Endothelial cell of umbilical vein (primary cell): ENCODE results near the gene SLC2A4. TPM values are rescaled to one million over a fixed set of nuclear protein-coding genes. Genes with fewer than 3 reads are reported as not detected.

Source experiments
- BruUV-seq: library from RNA; stranded (reverse); fragments of 400-500 nt; replicated peaks from 2 replicates; lab custom pipeline; 2021; lab: Mats Ljungman, UMichigan
- CTCF ChIA-PET: fragments of 300-600, 350-600 bp; sonication (Branson Sonifier 250); formaldehyde crosslinking; loops from one replicate; lab custom pipeline; 2021; ENCODE audit warnings: antibody characterized with exemption, inconsistent platforms; lab: Charles Lee
- POLR2A ChIA-PET: fragments of 300-600, 350-600 bp; sonication (Branson Sonifier 250); formaldehyde crosslinking; loops from one replicate; lab custom pipeline; 2021; ENCODE audit warnings: antibody characterized with exemption, inconsistent platforms; lab: Charles Lee
- DNase-seq: peaks from one replicate; pipeline ENCODE4 v3.0.0-alpha.2; 2011; ENCODE audit warnings: low read depth, low spot score
- FAIRE-seq: peaks from 2 replicates; lab custom pipeline; 2011; peaks lifted over from hg19 to GRCh38; lab: Jason Lieb, UNC
- H2AFZ ChIP-seq: 2 replicates; pipeline ENCODE4 v1.6.0; 2012; ENCODE audit warnings: low read depth, low read length, control low read depth, inconsistent platforms
- H3K27ac ChIP-seq: 2 replicates; pipeline ENCODE4 v1.5.1; 2011; ENCODE audit warnings: low read depth, mild to moderate bottlenecking, control low read depth, low read length, moderate library complexity; ENCODE audit not compliant: insufficient read depth
- H3K27me3 ChIP-seq, 2 experiments: 2 replicates each; pipeline versions ENCODE4 v1.6.0 to v1.6.1; 2011; ENCODE audit warnings: low read length in 2 of 2, mixed read lengths in 1 of 2; ENCODE audit not compliant: control insufficient read depth in 2 of 2, insufficient read depth in 2 of 2
- H3K36me3 ChIP-seq, 2 experiments: 2 replicates in 1 of 2; 3 replicates in 1 of 2; pipeline ENCODE4 v1.5.1; 2011; ENCODE audit warnings: low read length in 2 of 2, mild to moderate bottlenecking in 1 of 2, moderate library complexity in 1 of 2; ENCODE audit not compliant: control insufficient read depth in 2 of 2, insufficient read depth in 2 of 2; ENCODE audit errors: extremely low read depth in 1 of 2
- H3K4me1 ChIP-seq: 3 replicates; pipeline ENCODE4 v1.5.1; 2011; ENCODE audit warnings: mild to moderate bottlenecking, low read length; ENCODE audit not compliant: control insufficient read depth, insufficient read depth; ENCODE audit errors: extremely low read depth
- H3K4me2 ChIP-seq: 2 replicates; pipeline ENCODE4 v1.6.1; 2011; ENCODE audit warnings: low read length, control low read depth, mixed read lengths; ENCODE audit not compliant: insufficient read depth
- H3K4me3 ChIP-seq, 3 experiments: fragments of 200-600 bp in 1 of 3; sonication (generic), shearing (Covaris generic) in 1 of 3; replicated peaks in 1 of 3; 2 replicates each; pipeline ENCODE4 v1.5.1; 2011 to 2016; ENCODE audit warnings: control low read depth in 3 of 3, low read length in 3 of 3, mild to moderate bottlenecking in 2 of 3, inconsistent platforms in 1 of 3, low read depth in 1 of 3, moderate library complexity in 1 of 3; ENCODE audit not compliant: insufficient read depth in 1 of 3
- H3K79me2 ChIP-seq: 2 replicates; pipeline ENCODE4 v1.6.0; 2012; ENCODE audit warnings: low read length, inconsistent platforms; ENCODE audit not compliant: control insufficient read depth, insufficient read depth
- H3K9ac ChIP-seq: replicated peaks from 2 replicates; pipeline ENCODE3; 2011; ENCODE audit warnings: low read length, control low read depth; ENCODE audit not compliant: insufficient read depth; ENCODE audit errors: extremely low read depth
- H3K9me1 ChIP-seq: replicated peaks from 3 replicates; pipeline ENCODE4 v1.6.0; 2011; ENCODE audit warnings: mild to moderate bottlenecking, low read length; ENCODE audit not compliant: control insufficient read depth, insufficient read depth; ENCODE audit errors: extremely low read depth
- H3K9me3 ChIP-seq: replicated peaks from 2 replicates; pipeline ENCODE4 v1.5.1; 2012; ENCODE audit warnings: low read length, inconsistent platforms; ENCODE audit not compliant: control insufficient read depth, insufficient read depth
- H4K20me1 ChIP-seq: replicated peaks from 2 replicates; pipeline ENCODE3; 2011; ENCODE audit warnings: mild to moderate bottlenecking, low read length; ENCODE audit not compliant: control insufficient read depth, insufficient read depth; ENCODE audit errors: extremely low read depth
- EZH2 ChIP-seq: IDR thresholded peaks from 2 replicates; pipeline ENCODE4 v1.6.1; 2012; ENCODE audit warnings: borderline replicate concordance, low read depth, mild to moderate bottlenecking, moderate library complexity, low read length, inconsistent platforms; ENCODE audit not compliant: severe bottlenecking
- FOS ChIP-seq: IDR thresholded peaks from 2 replicates; pipeline ENCODE4 v1.6.1; 2011; ENCODE audit warnings: mild to moderate bottlenecking, low read length, moderate library complexity, borderline replicate concordance; ENCODE audit not compliant: insufficient read depth
- JUN ChIP-seq: IDR thresholded peaks from 2 replicates; pipeline ENCODE4 v1.6.1; 2011; ENCODE audit warnings: borderline replicate concordance, low read depth; ENCODE audit not compliant: insufficient read length, insufficient read depth
- MAX ChIP-seq: IDR thresholded peaks from 2 replicates; pipeline ENCODE4 v1.6.1; 2011; ENCODE audit not compliant: insufficient read depth, insufficient read length
- MYC ChIP-seq: IDR thresholded peaks from one replicate; pipeline ENCODE4 v1.6.1; 2011; ENCODE audit warnings: mild to moderate bottlenecking, low read depth, low read length
- POLR2A ChIP-seq: IDR thresholded peaks from 2 replicates; pipeline ENCODE4 v1.6.1; 2012; ENCODE audit warnings: low read depth, mild to moderate bottlenecking, control low read depth, low read length
- POLR2AphosphoS5 ChIP-seq: IDR thresholded peaks from 2 replicates; pipeline ENCODE4 v1.6.1; 2012; ENCODE audit warnings: low read depth, mild to moderate bottlenecking, control low read depth, low read length, moderate library complexity; ENCODE audit not compliant: insufficient read depth
- dilution Hi-C: fragments of 300-500 bp; cut with MboI; formaldehyde crosslinking; loops from one replicate; pipeline ENCODE4 v1.15.0; 2019; ENCODE audit warnings: low sequenced_read_pairs; ENCODE audit not compliant: extremely low pct_ligation_motif_present
- intact Hi-C: fragments of 100-400 bp; cut with micrococcal nuclease; formaldehyde crosslinking; loops from one replicate; pipeline ENCODE4 v1.10.0; 2022
- polyA plus RNA-seq, 4 experiments: library from polyadenylated mRNA; depleted of rRNA in 3 of 4; stranded (reverse) in 3 of 4; unstranded in 1 of 4; fragments of >200 nt; gene quantifications; 2 replicates each; pipeline versions ENCODE4 v1.2.1 to v1.2.3, GENCODE V29; 2011 to 2012; ENCODE audit warnings: missing spikeins in 1 of 4
- total RNA-seq: library from RNA; stranded (reverse); gene quantifications from 2 replicates; pipeline ENCODE4 v1.2.3, GENCODE V29; 2021
- TF ChIP-seq, protein P1 (sequence below), 2 donors: IDR thresholded peaks; 1 replicate in 1 of 2; 2 replicates in 1 of 2; pipeline ENCODE4 v1.5.1; 2011; ENCODE audit warnings: low read length in 2 of 2, mild to moderate bottlenecking in 2 of 2, moderate library complexity in 2 of 2, control low read depth in 1 of 2, inconsistent platforms in 1 of 2, low read depth in 1 of 2; ENCODE audit not compliant: insufficient read depth in 1 of 2; ENCODE audit errors: extremely low read depth in 1 of 2

The SLC2A4 gene
- total and polyA plus RNA-seq, 2 donors (not counting 3 experiments of a cell fraction or from before 2014, with no cell fraction given): 0.12 TPM; not detected in 1

GRCh38 chr17:7251661-7252175 lies 29.8 kb upstream of the SLC2A4 start, which contains the start of gene CTDNEP1:
TSS of gene CTDNEP1 (minus strand) at chr17:7251734. CDS start at chr17:7251296, 438 bp downstream.
- dilution Hi-C loops (no loop called here), intact Hi-C loops (loop anchor here (1.0 to 5.0 kb wide), 6 partner anchors 10 to 186 kb away; partner anchors contain the start of genes FGF11, PHF23, SLC2A4 and TMEM102)
- Histone ChIP-seq H3K9ac (peak within 1 kb of the TSS; percentile 94), H3K9me3 (no peaks in the 10 kb centered on the region), H3K79me2 (peaks cover 61% of the 10 kb centered on the region), H3K36me3 (peaks cover 3 to 13% of the 10 kb centered on the region in 2 experiments), H2AFZ (peak within 1 kb of the TSS; percentile 82), H3K27me3 (no peaks in the 10 kb centered on the region), H3K27ac (peak within 1 kb of the TSS; percentile 95), H3K9me1 (no peaks in the 10 kb centered on the region), H3K4me2 (peak within 1 kb of the TSS; percentile 90), H3K4me1 (peaks cover 23% of the 10 kb centered on the region), H4K20me1 (no peaks in the 10 kb centered on the region), H3K4me3 (peak within 1 kb of the TSS; percentile 57 to 87 (median 83))
- ChIA-PET CTCF (interaction anchor here (0.6 to 1.2 kb wide), 3 partner anchors 9 to 53 kb away, joined by 3 to 5 read pairs (median 3); no protein-coding TSS in a partner anchor), POLR2A (no interaction called here)
- FAIRE-seq: peak; percentile 96
- no TSS peak for BruUV-seq
- DNase-seq: no peak
- TF ChIP-seq POLR2A (peak; percentile 69), MAX (no peak)

DNA sequence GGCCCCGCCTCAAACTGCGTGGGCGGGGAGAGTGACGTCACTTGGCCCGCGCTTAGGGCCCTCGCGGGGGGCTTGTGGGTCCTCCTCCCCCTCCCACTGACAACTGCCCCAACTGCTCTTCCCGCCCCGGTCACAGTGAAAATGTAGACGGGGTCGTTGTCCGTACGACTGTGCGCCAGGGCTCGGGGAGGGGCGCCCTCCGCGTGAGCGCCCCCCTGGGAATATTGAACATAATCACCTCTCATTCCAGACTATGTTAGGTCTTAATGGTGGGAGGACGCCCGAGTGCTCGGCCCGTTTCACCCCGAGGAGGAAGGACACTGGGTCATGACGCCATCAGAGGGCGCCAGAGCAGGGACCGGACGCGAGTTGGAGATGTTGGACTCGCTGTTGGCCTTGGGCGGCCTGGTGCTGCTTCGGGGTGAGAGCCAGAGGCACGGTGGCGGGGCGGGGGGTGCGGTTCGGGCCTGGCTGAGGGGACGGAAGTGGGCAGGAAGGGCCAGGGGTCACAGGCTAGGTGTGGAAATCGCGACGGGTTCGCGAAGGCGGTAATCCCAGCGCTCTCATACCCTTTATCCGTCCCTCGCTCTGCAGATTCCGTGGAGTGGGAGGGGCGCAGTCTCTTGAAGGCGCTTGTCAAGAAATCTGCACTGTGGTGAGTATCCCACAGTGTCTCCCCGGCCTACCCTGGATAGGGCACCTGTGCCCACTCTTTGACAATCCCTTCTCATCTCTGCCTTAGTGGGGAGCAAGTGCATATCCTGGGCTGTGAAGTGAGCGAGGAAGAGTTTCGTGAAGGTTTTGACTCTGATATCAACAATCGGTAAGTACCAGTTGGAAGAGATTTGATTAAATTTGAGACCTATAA lies 29.1 kb upstream of the SLC2A4 start, which contains the start of gene ELP5:
Gene ELP5 (plus strand): TSS at position 40 of the 868 bp plus-strand sequence. CDS start 336 bp downstream, at position 376.
- intact Hi-C loops: loop anchor here (1.0 to 5.0 kb wide), 6 partner anchors 9 to 185 kb away; partner anchors contain the start of genes FGF11, PHF23, SLC2A4 and TMEM102

More for the DNA sequence above, 29.1 kb upstream of the SLC2A4 start, which contains the start of gene ELP5:
- Histone ChIP-seq H3K27me3 (no peaks in the 10 kb centered on the region), H3K9ac (peak within 1 kb of the TSS; percentile 94), H3K9me1 (no peaks in the 10 kb centered on the region), H3K4me2 (peak within 1 kb of the TSS; percentile 90), H3K4me3 (peak within 1 kb of the TSS; percentile 57 to 87 (median 83)), H3K9me3 (no peaks in the 10 kb centered on the region), H3K79me2 (peaks cover 55% of the 10 kb centered on the region), H2AFZ (peak within 1 kb of the TSS; percentile 82), H3K27ac (peak within 1 kb of the TSS; percentile 95), H3K36me3 (peaks cover 3 to 13% of the 10 kb centered on the region in 2 experiments), H3K4me1 (peaks cover 23% of the 10 kb centered on the region), H4K20me1 (no peaks in the 10 kb centered on the region)
- TF ChIP-seq JUN (peak; percentile 60), EZH2 (no peak), POLR2A (peak; percentile 49), MYC (no peak), FOS (no peak), MAX (peak; percentile 3), POLR2AphosphoS5 (peak; percentile 70)
- TF ChIP-seq, protein P1, sequence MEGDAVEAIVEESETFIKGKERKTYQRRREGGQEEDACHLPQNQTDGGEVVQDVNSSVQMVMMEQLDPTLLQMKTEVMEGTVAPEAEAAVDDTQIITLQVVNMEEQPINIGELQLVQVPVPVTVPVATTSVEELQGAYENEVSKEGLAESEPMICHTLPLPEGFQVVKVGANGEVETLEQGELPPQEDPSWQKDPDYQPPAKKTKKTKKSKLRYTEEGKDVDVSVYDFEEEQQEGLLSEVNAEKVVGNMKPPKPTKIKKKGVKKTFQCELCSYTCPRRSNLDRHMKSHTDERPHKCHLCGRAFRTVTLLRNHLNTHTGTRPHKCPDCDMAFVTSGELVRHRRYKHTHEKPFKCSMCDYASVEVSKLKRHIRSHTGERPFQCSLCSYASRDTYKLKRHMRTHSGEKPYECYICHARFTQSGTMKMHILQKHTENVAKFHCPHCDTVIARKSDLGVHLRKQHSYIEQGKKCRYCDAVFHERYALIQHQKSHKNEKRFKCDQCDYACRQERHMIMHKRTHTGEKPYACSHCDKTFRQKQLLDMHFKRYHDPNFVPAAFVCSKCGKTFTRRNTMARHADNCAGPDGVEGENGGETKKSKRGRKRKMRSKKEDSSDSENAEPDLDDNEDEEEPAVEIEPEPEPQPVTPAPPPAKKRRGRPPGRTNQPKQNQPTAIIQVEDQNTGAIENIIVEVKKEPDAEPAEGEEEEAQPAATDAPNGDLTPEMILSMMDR (IDR thresholded peaks at IDR 0.05; ENCODE audit: extremely low read depth in 1 of 2, insufficient read depth in 1 of 2, low read depth in 1 of 2, low read length in 2 of 2): peak in 1 of 2 donors; percentile 10
- ChIA-PET CTCF (interaction anchor here (1.1 to 1.2 kb wide), 2 partner anchors 9 to 44 kb away, joined by 3 to 5 read pairs; no protein-coding TSS in a partner anchor), POLR2A (no interaction called here)
- DNase-seq (peak; percentile 99), FAIRE-seq (no peak)
- dilution Hi-C loops: no loop called here
- BruUV-seq: TSS peak; percentile 49
